Measurements from ENCODE around the gene CACHD1.
"Not testable (repeated sequence)": the region's sequence is repeated elsewhere in the genome, so short reads cannot be mapped to it uniquely, and the experiment has no call there.

GRCh38 chr1:64740687-64741086 is 270.8 kb downstream of the CACHD1 start:
- TF ChIP-seq CTCF (IDR thresholded peaks at IDR 0.05); POLR2A (IDR thresholded peaks at IDR 0.05); POLR2AphosphoS5 (IDR thresholded peaks at IDR 0.05); EP300 (IDR thresholded peaks at IDR 0.05; ENCODE audit: low read depth): not testable (repeated sequence)
